Karpas-422 (cell line): Measurements from ENCODE around the gene C1QTNF5. TPM values are rescaled to one million over a fixed set of nuclear protein-coding genes. Genes with fewer than 3 reads are reported as not detected.

Source experiments
- DNase-seq: peaks from one replicate; pipeline ENCODE4 v3.0.0-alpha.2; 2015
- H2AFZ ChIP-seq: fragments of 200-600 bp; sonication (generic); 2 replicates; pipeline ENCODE4 v1.6.1; 2014; ENCODE audit warnings: antibody characterized with exemption, low read length, mixed read lengths
- H3K27ac ChIP-seq: fragments of 200-600 bp; sonication (generic); 2 replicates; pipeline ENCODE4 v1.5.1; 2014; ENCODE audit warnings: mild to moderate bottlenecking, low read length, moderate library complexity
- H3K27me3 ChIP-seq: fragments of 200-600 bp; sonication (generic); 2 replicates; pipeline ENCODE4 v1.6.1; 2014; ENCODE audit warnings: low read length, mixed read lengths
- H3K36me3 ChIP-seq: fragments of 200-600 bp; sonication (generic); 2 replicates; pipeline ENCODE4 v1.6.1; 2014; ENCODE audit warnings: low read length, mixed read lengths; ENCODE audit not compliant: insufficient read depth
- H3K4me1 ChIP-seq: fragments of 200-600 bp; sonication (generic); 2 replicates; pipeline ENCODE4 v1.6.1; 2014; ENCODE audit warnings: mild to moderate bottlenecking, low read length, mixed read lengths
- H3K4me2 ChIP-seq: fragments of 200-600 bp; sonication (generic); 2 replicates; pipeline ENCODE4 v1.6.1; 2014; ENCODE audit warnings: low read length, low read depth, mild to moderate bottlenecking; ENCODE audit not compliant: poor library complexity, severe bottlenecking
- H3K4me3 ChIP-seq: fragments of 200-600 bp; sonication (generic); 2 replicates; pipeline ENCODE4 v1.5.1; 2014; ENCODE audit warnings: mild to moderate bottlenecking, antibody characterized with exemption, low read length, mixed read lengths
- H3K79me2 ChIP-seq: fragments of 200-600 bp; sonication (generic); 2 replicates; pipeline ENCODE4 v1.6.1; 2014; ENCODE audit warnings: mild to moderate bottlenecking, low read length, mixed read lengths
- H3K9ac ChIP-seq: fragments of 200-600 bp; sonication (generic); 2 replicates; pipeline ENCODE4 v1.6.0; 2014; ENCODE audit warnings: low read length
- H3K9me2 ChIP-seq: fragments of 200-600 bp; sonication (generic), shearing (Covaris generic); replicated peaks from 2 replicates; pipeline ENCODE4 v1.6.0; 2014; ENCODE audit warnings: mild to moderate bottlenecking, low read length, moderate library complexity; ENCODE audit not compliant: insufficient read depth
- H3K9me3 ChIP-seq: fragments of 300-700, 200-600 bp; sonication (generic); 2 replicates; pipeline ENCODE4 v1.6.1; 2014; ENCODE audit warnings: low read length, mixed read lengths
- H4K20me1 ChIP-seq: fragments of 200-600 bp; sonication (generic); 2 replicates; pipeline ENCODE4 v1.6.1; 2014; ENCODE audit warnings: mild to moderate bottlenecking, antibody characterized with exemption, low read length, low read depth; ENCODE audit not compliant: insufficient read depth
- total RNA-seq: library from RNA; depleted of rRNA; stranded (reverse); fragments of >200 nt; shearing (Covaris generic); gene quantifications from 2 replicates; pipeline ENCODE4 v1.2.3, GENCODE V29; 2014; ENCODE audit warnings: low replicate concordance

Gene C1QTNF5
- total RNA-seq, 1 experiment from 2014 or later, result not detected

DNA sequence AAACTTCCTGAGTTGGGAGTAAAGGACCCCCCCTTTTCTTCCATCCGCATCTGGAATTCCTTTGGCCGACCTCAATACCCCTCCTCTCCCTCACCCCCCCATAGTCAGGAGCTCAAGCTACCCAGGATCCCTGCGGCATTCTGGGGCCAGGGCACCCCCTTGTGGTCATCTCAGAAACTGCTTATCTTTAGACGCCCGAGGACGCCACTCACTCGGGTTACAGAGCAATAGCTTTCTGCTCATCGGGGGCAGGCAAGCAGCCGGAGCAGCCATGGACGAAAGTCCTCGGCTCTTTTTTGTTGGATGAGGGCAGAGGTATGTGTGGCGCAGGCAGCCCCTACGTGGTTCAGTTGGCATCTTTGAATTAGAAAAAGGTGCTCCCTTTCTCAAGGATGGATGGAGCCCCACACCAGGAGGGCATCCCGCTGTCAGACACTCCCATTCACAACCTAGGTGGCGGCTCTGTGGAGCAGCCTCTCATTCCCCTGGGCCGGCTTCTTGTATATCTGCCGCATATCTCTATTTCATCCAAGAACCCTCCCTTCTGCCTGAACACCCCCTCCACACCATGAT, 2.3 kb downstream of the C1QTNF5 start:
- Histone ChIP-seq H3K4me3 (no peak overlapping the region), H4K20me1 (no peaks in the 10 kb centered on the region), H3K27ac (no peak overlapping the region), H3K36me3 (no peaks in the 10 kb centered on the region), H3K4me2 (peak overlapping the region; percentile 29), H3K9ac (no peak overlapping the region), H3K4me1 (peaks cover 21% of the 10 kb centered on the region), H3K27me3 (no peaks in the 10 kb centered on the region), H3K9me3 (no peaks in the 10 kb centered on the region), H3K9me2 (no peaks in the 10 kb centered on the region), H3K79me2 (peaks cover 10% of the 10 kb centered on the region; the same call in 1 of the 2 replicates), H2AFZ (no peak overlapping the region)
- peak; percentile 84 for DNase-seq

DNA sequence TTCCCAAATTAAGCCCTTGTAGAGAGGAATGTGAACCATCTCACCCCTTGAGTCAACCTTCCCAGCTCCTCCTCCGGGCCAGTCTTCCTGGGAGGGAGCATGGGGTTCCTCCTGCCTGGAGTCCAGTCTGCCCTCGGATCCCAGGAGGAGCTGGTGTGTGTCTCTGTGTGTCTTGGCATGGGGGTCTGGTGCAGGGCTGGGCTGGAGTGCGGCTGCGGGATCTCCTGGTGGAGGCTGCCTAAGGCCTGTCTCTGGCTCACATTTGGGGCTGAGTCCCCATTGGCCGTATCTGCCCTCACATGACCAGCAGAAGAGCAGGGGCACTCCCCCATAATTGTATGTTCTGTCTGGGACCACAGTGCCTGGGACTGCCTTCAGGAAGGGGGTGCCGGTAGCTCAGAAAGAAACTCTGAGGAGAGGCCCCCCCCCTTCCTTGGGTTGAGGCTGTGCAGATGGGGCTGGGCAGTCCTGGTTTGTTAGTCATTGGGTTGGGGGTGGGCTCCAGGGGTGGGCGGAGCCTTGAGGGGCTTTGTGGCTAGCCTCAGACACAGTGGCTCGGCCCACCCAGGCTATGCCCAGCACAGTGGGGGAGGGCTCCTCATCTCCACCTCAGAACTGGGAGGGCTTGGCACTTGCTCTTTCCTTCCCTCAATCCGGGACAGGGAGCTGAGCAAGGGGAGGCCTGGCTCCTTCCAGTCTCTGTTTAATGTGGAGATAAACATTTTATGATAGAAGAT, 2.9 kb downstream of the C1QTNF5 start:
- Histone ChIP-seq H3K9ac (no peak overlapping the region), H3K4me2 (no peak overlapping the region), H2AFZ (no peak overlapping the region), H3K9me3 (no peaks in the 10 kb centered on the region), H3K4me1 (peaks cover 21% of the 10 kb centered on the region), H3K4me3 (no peak overlapping the region), H3K36me3 (no peaks in the 10 kb centered on the region), H3K79me2 (peaks cover 10% of the 10 kb centered on the region; the same call in 1 of the 2 replicates), H3K27ac (no peak overlapping the region), H4K20me1 (no peaks in the 10 kb centered on the region), H3K27me3 (no peaks in the 10 kb centered on the region), H3K9me2 (no peaks in the 10 kb centered on the region)
- DNase-seq, result no peak

GRCh38 chr11:119336744-119337469, 3.8 kb downstream of the C1QTNF5 start:
- Histone ChIP-seq H3K4me1 (peaks cover 21% of the 10 kb centered on the region), H2AFZ (no peak overlapping the region), H3K9ac (no peak overlapping the region), H3K27me3 (no peaks in the 10 kb centered on the region), H3K36me3 (no peaks in the 10 kb centered on the region), H3K9me3 (no peaks in the 10 kb centered on the region), H3K9me2 (no peaks in the 10 kb centered on the region), H3K27ac (no peak overlapping the region), H4K20me1 (no peaks in the 10 kb centered on the region), H3K4me2 (no peak overlapping the region), H3K79me2 (peaks cover 10% of the 10 kb centered on the region; the same call in 1 of the 2 replicates), H3K4me3 (no peak overlapping the region)
- DNase-seq, result no peak

DNA sequence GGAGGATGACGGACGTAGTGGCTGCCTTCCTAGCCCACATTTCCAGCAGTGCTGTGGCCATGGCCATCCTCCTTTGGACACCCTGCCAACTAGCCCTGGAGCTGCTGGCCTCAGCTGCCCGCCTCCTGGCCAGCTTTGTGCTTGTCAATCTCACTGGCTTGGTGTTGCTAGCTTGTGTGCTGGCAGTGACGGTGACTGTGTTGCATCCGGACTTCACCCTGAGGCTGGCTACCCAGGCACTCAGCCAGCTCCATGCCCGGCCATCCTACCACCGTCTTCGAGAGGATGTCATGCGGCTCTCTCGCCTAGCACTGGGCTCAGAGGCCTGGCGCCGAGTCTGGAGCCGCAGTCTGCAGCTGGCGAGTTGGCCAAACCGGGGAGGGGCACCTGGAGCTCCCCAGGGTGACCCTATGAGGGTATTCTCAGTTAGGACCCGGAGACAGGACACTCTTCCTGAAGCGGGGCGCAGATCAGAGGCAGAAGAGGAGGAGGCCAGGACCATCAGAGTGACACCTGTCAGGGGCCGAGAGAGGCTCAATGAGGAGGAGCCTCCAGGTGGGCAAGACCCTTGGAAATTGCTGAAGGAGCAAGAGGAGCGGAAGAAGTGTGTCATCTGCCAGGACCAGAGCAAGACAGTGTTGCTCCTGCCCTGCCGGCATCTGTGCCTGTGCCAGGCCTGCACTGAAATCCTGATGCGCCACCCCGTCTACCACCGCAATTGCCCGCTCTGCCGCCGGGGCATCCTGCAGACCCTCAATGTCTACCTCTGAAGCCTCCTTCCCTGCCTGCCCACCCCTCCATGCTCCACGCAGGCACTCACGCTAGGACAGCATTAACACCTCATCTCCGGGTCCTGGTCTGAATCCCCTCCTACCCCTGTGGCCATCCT, 4.8 kb downstream of the C1QTNF5 start:
- H3K9me2 ChIP-seq, result no peaks in the 10 kb centered on the region
- H2AFZ ChIP-seq, result no peak overlapping the region
- H3K9me3 ChIP-seq, result no peaks in the 10 kb centered on the region
- peaks cover 21% of the 10 kb centered on the region for H3K4me1 ChIP-seq
- H3K79me2 ChIP-seq, result peaks cover 10% of the 10 kb centered on the region; the same call in 1 of the 2 replicates
- H3K9ac ChIP-seq, result peak overlapping the region; percentile 86
- H3K36me3 ChIP-seq, result no peaks in the 10 kb centered on the region
- H3K4me3 ChIP-seq, result peak overlapping the region; percentile 91; the same call in 1 of the 2 replicates
- H3K27me3 ChIP-seq, result no peaks in the 10 kb centered on the region
- H3K4me2 ChIP-seq, result peak overlapping the region; percentile 77
- no peaks in the 10 kb centered on the region for H4K20me1 ChIP-seq
- no peak overlapping the region for H3K27ac ChIP-seq
- DNase-seq, result no peak

DNA sequence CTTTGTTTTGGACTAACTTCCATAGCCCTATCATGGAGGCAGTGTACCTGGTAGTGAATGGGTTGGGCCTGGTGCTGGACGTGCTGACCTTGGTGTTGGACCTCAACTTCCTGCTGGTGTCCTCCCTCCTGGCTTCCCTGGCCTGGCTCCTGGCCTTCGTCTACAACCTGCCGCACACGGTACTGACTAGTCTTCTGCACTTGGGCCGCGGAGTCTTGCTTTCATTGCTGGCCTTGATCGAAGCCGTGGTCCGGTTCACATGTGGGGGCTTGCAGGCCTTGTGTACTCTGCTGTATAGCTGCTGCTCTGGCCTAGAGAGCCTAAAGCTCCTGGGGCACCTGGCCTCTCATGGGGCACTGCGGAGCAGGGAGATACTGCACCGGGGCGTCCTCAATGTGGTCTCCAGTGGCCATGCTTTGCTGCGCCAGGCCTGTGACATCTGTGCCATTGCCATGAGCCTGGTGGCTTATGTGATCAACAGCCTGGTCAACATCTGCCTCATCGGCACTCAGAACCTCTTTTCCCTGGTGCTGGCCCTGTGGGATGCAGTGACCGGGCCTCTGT, 5.5 kb downstream of the C1QTNF5 start:
- no peaks in the 10 kb centered on the region for H3K9me3 ChIP-seq
- peak overlapping the region; percentile 91 for H3K4me3 ChIP-seq
- H3K27ac ChIP-seq, result no peak overlapping the region
- H3K9me2 ChIP-seq, result no peaks in the 10 kb centered on the region
- DNase-seq, result no peak
- H4K20me1 ChIP-seq, result no peaks in the 10 kb centered on the region
- no peaks in the 10 kb centered on the region for H3K27me3 ChIP-seq
- peak overlapping the region; percentile 86 for H3K9ac ChIP-seq
- H2AFZ ChIP-seq, result no peak overlapping the region
- peak overlapping the region; percentile 77 for H3K4me2 ChIP-seq
- peaks cover 10% of the 10 kb centered on the region; the same call in 1 of the 2 replicates for H3K79me2 ChIP-seq
- no peaks in the 10 kb centered on the region for H3K36me3 ChIP-seq
- peaks cover 21% of the 10 kb centered on the region for H3K4me1 ChIP-seq

DNA sequence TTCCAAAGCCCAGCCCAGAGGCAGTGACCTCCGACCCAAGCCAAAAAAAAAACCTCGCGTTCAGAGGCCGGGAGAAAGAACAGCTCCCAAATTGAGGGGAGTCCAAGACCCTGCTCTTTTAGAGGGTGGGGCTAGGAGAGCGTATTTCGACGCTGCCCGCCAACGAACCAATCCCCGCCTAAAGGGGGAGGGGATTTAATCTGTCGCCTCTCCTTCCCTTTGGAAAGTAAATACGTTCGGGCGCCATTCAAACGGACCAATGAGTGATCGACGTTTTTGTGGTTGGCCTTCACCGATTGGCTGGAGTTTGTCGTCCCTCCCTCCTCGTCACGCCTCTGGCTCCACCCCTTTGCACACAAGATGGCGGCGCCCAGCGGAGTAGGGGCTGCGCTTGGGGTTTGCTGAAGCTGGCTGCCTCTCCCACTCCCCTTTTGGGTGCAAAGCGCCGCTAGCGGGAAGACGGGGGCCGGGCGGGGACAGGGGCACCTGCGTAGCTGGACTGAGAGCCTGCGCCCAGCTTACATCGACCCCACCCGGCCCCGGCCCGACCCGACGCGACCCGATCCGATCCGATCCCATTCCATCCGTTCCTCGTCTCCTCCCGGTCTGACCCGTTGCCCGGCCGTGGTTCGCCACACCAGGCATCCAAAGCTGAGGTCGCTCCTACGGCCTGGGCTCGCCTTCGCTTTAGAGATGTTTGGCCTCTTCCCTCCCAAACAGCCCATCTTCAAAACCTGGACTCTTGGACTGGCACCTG, 6.3 kb downstream of the C1QTNF5 start, which contains the start of gene RNF26:
TSS of gene RNF26 (plus strand) at position 354 of the 757 bp plus-strand sequence. CDS start 596 bp downstream, outside the sequence.
- Histone ChIP-seq H3K4me3 (peak within 1 kb of the TSS; percentile 91), H3K36me3 (no peaks in the 10 kb centered on the region), H3K9ac (peak within 1 kb of the TSS; percentile 86), H3K79me2 (peaks cover 10% of the 10 kb centered on the region; the same call in 1 of the 2 replicates), H3K9me2 (no peaks in the 10 kb centered on the region), H2AFZ (peak within 1 kb of the TSS; percentile 93), H3K9me3 (no peaks in the 10 kb centered on the region), H3K4me2 (peak within 1 kb of the TSS; percentile 77), H3K27ac (0 out of 2 replicates have a peak within 1 kb of the TSS, but pooled peaks have one; percentile 22), H3K4me1 (peaks cover 21% of the 10 kb centered on the region), H3K27me3 (no peaks in the 10 kb centered on the region), H4K20me1 (no peaks in the 10 kb centered on the region)
- peak; percentile 95 for DNase-seq
